ENCODE data around the gene ZSCAN29. TPM values are rescaled to one million over a fixed set of nuclear protein-coding genes. Genes with fewer than 3 reads are reported as not detected.

ZSCAN29 gene
- total and polyA plus RNA-seq, 10 of the 15 experiments (the other 5 are each of a cell fraction or from before 2014, with no cell fraction given): 1.7 to 26.0 (median 14.6) TPM

GRCh38 chr15:43410572-43411214, 39.9 kb upstream of the ZSCAN29 start:
- H3K9ac ChIP-seq (ENCODE audit: control insufficient read depth, insufficient read depth, low read length): no peak overlapping the region
- SMC1A ChIA-PET (ENCODE audit: uncharacterized antibody, unreplicated experiment): interaction anchor here (1.5 kb wide), 1 partner anchor 21 kb away, joined by 3 read pairs; no protein-coding TSS in a partner anchor
- POLR2A ChIA-PET: interaction anchor here (0.6 kb wide), 1 partner anchor 8 kb away, joined by 7 read pairs; no protein-coding TSS in a partner anchor
- DNase-seq (ENCODE audit: low read depth, low spot score): no peak
- intact Hi-C loops (cut with micrococcal nuclease; ENCODE audit: unreplicated experiment) (no loop called here), in situ Hi-C loops (cut with MboI) (no loop called here)
- no peaks in the 10 kb centered on the region for H3K9me3 ChIP-seq (replicated peaks; ENCODE audit: control insufficient read depth, insufficient read depth, low read length)
- BruUV-seq (replicated peaks): no TSS peak
- RAD21 ChIA-PET (ENCODE audit: unreplicated experiment): no interaction called here
- H4K20me1 ChIP-seq (ENCODE audit: control insufficient read depth, insufficient read depth): no peaks in the 10 kb centered on the region
- H3K36me3 ChIP-seq (ENCODE audit: control insufficient read depth in 2 of 2, insufficient read depth in 2 of 2, low read length in 1 of 2): peaks cover 10 to 17% of the 10 kb centered on the region in 2 experiments
- no peak overlapping the region for H3K4me2 ChIP-seq (ENCODE audit: control insufficient read depth, insufficient read depth)
- no peak overlapping the region for H3K27ac ChIP-seq (ENCODE audit: control insufficient read depth, insufficient read depth)
- CTCF ChIA-PET: interaction anchor here (1.2 kb wide), 1 partner anchor 104 kb away, joined by 3 read pairs; no protein-coding TSS in a partner anchor
- no peak for FAIRE-seq
- ATAC-seq: no peak
- H3K79me2 ChIP-seq (ENCODE audit: control insufficient read depth, insufficient read depth, low read length): no peaks in the 10 kb centered on the region
- H2AFZ ChIP-seq (ENCODE audit: control insufficient read depth, low read depth, low read length): no peak overlapping the region
- 99% methylated on average over 5 of the region's 5 CpGs for WGBS (ENCODE audit: insufficient coverage, insufficient replicate concordance, low lambda C conversion rate, missing lambda C conversion rate)
- no peak overlapping the region for H3K4me3 ChIP-seq
- H3K27me3 ChIP-seq (replicated peaks in 1 of 2; ENCODE audit: control insufficient read depth in 2 of 2, insufficient read depth in 2 of 2, low read length in 1 of 2): no peaks in the 10 kb centered on the region
- no peaks in the 10 kb centered on the region for H3K4me1 ChIP-seq (ENCODE audit: control insufficient read depth, insufficient read depth, low read length)
- TF ChIP-seq KAT2A (conservative IDR thresholded peaks at IDR 0.05; ENCODE audit: control insufficient read depth, low read depth, low read length): no peak
- TF ChIP-seq NKRF (conservative IDR thresholded peaks at IDR 0.05): no peak
- TF ChIP-seq NFXL1 (IDR thresholded peaks at IDR 0.05; ENCODE audit: borderline replicate concordance): no peak
- no peak for TF ChIP-seq NBN (IDR thresholded peaks at IDR 0.05)
- no peak for TF ChIP-seq SUZ12 (IDR thresholded peaks at IDR 0.05; ENCODE audit: unreplicated experiment)
- no peak for TF ChIP-seq GATAD2B (conservative IDR thresholded peaks at IDR 0.05; ENCODE audit: low read depth)
- no peak for TF ChIP-seq MEF2A (IDR thresholded peaks at IDR 0.05; ENCODE audit: insufficient read depth, low read depth, low read length)
- TF ChIP-seq POLR2AphosphoS2 (IDR thresholded peaks at IDR 0.05; ENCODE audit: low read depth, low read length): no peak
- TF ChIP-seq ZNF24 (IDR thresholded peaks at IDR 0.05): no peak
- no peak for TF ChIP-seq RAD21 (IDR thresholded peaks at IDR 0.05; ENCODE audit: insufficient read depth, low read depth, low read length)
- no peak for TF ChIP-seq GABPA (IDR thresholded peaks at IDR 0.05; ENCODE audit: low read depth)
- TF ChIP-seq ZNF274 (IDR thresholded peaks at IDR 0.05; ENCODE audit: insufficient read depth, insufficient read length): no peak
- TF ChIP-seq BMI1 (IDR thresholded peaks at IDR 0.05; ENCODE audit: borderline replicate concordance): no peak
- no peak for TF ChIP-seq ZBTB33 (IDR thresholded peaks at IDR 0.05)
